Endodermal cell (in vitro differentiated cells): ENCODE data around the gene VPS13D. TPM values are rescaled to one million over a fixed set of nuclear protein-coding genes. Genes with fewer than 3 reads are reported as not detected.

Experiments
- DNase-seq: peaks from one replicate; pipeline ENCODE4 v3.0.0-alpha.2; 2017
- H3K27ac ChIP-seq: 2 replicates; pipeline ENCODE4 v1.5.1; 2013; ENCODE audit warnings: mild to moderate bottlenecking, low read depth, low read length, moderate library complexity
- H3K27me3 ChIP-seq: 2 replicates; pipeline ENCODE4 v1.6.1; 2013; ENCODE audit warnings: mild to moderate bottlenecking, low read length, moderate library complexity; ENCODE audit not compliant: insufficient read depth, control insufficient read depth, poor library complexity, severe bottlenecking
- H3K36me3 ChIP-seq: 2 replicates; pipeline ENCODE4 v1.7.0; 2013; ENCODE audit warnings: mild to moderate bottlenecking, low read length, moderate library complexity; ENCODE audit not compliant: control insufficient read depth, insufficient read depth
- H3K4me1 ChIP-seq: one replicate; pipeline ENCODE4 v1.7.0; 2013; ENCODE audit warnings: low read length; ENCODE audit not compliant: control insufficient read depth, insufficient read depth
- H3K4me3 ChIP-seq: 2 replicates; pipeline ENCODE4 v1.5.1; 2013; ENCODE audit warnings: mild to moderate bottlenecking, low read length, moderate library complexity
- H3K9ac ChIP-seq: 2 replicates; pipeline ENCODE4 v1.6.1; 2013; ENCODE audit warnings: mild to moderate bottlenecking, low read length, moderate library complexity; ENCODE audit not compliant: poor library complexity, severe bottlenecking; ENCODE audit errors: extremely low read depth
- H3K9me3 ChIP-seq: 2 replicates; pipeline ENCODE4 v1.6.1; 2013; ENCODE audit warnings: mild to moderate bottlenecking, low read length, moderate library complexity; ENCODE audit not compliant: control insufficient read depth
- H3K27ac Mint-ChIP-seq: 2 replicates; pipeline ENCODE4 v1.8.0; 2020; ENCODE audit warnings: mixed read lengths
- H3K27me3 Mint-ChIP-seq: 2 replicates; pipeline ENCODE4 v1.8.0; 2021; ENCODE audit warnings: mild to moderate bottlenecking, mixed read lengths; ENCODE audit not compliant: insufficient read depth
- H3K36me3 Mint-ChIP-seq: 2 replicates; pipeline ENCODE4 v1.8.0; 2020; ENCODE audit warnings: low read depth, mixed read lengths
- H3K4me1 Mint-ChIP-seq: 2 replicates; pipeline ENCODE4 v1.8.0; 2020; ENCODE audit warnings: mixed read lengths
- H3K4me3 Mint-ChIP-seq: 2 replicates; pipeline ENCODE4 v1.8.0; 2020; ENCODE audit warnings: mild to moderate bottlenecking, moderate library complexity, mixed read lengths
- H3K9me3 Mint-ChIP-seq: 2 replicates; pipeline ENCODE4 v1.8.0; 2020; ENCODE audit warnings: mild to moderate bottlenecking, mixed read lengths
- CTCF ChIP-seq: fragments of 200-600 bp; sonication (generic); conservative IDR thresholded peaks from 2 replicates; pipeline ENCODE4 v1.5.0; 2021; ENCODE audit warnings: antibody characterized with exemption, mild to moderate bottlenecking
- WGBS, 2 experiments: methylation state at CpG; one replicate each; pipeline versions ENCODE4 v1.1.5 to v1.1.7; 2013; ENCODE audit warnings: missing lambda C conversion rate in 2 of 2, mixed read lengths in 1 of 2; ENCODE audit not compliant: insufficient coverage in 1 of 2, insufficient read length in 1 of 2; 5-methylcytosine and 5-hydroxymethylcytosine counted together
- total RNA-seq, 2 donors: library from RNA; stranded (reverse); fragmentation: NEBNext Ultra II Directional in 1 of 2; extraction: Animal tissue kit (Norgen Biotek cat#: 25700) in 1 of 2; gene quantifications; 2 replicates in 1 of 2; 3 replicates in 1 of 2; pipeline ENCODE4 v1.2.1, GENCODE V29; 2021

The VPS13D gene
- total RNA-seq, 2 donors from 2014 or later, result 32.5 to 36.7 TPM

GRCh38 chr1:12434174-12434573 is 204.3 kb downstream of the VPS13D start:
- TF ChIP-seq CTCF, result no peak
- peaks cover 49% of the 10 kb centered on the region for H3K27me3 Mint-ChIP-seq
- no peaks in the 10 kb centered on the region for H3K4me1 ChIP-seq
- H3K4me1 Mint-ChIP-seq, result peaks cover 18% of the 10 kb centered on the region
- H3K27me3 ChIP-seq, result peaks cover 33% of the 10 kb centered on the region
- no peak for DNase-seq
- peaks cover 8% of the 10 kb centered on the region for H3K9me3 ChIP-seq
- H3K27ac ChIP-seq, result no peak overlapping the region
- no peak overlapping the region for H3K9ac ChIP-seq
- H3K36me3 Mint-ChIP-seq, result peaks cover 30% of the 10 kb centered on the region
- no peak overlapping the region for H3K4me3 ChIP-seq
- H3K4me3 Mint-ChIP-seq, result no peak overlapping the region
- 75 to 100% methylated on average over 1 to 4 of the region's 5 CpGs for WGBS, 2 experiments
- H3K36me3 ChIP-seq, result no peaks in the 10 kb centered on the region
- peak overlapping the region; percentile 16 for H3K27ac Mint-ChIP-seq
- H3K9me3 Mint-ChIP-seq, result peaks cover 6% of the 10 kb centered on the region

GRCh38 chr1:12434686-12435085 is 204.9 kb downstream of the VPS13D start:
- Mint-ChIP-seq H3K4me1 (peaks cover 18% of the 10 kb centered on the region), H3K27ac (no peak overlapping the region), H3K9me3 (peaks cover 6% of the 10 kb centered on the region), H3K4me3 (no peak overlapping the region), H3K27me3 (peaks cover 49% of the 10 kb centered on the region), H3K36me3 (peaks cover 30% of the 10 kb centered on the region)
- H3K36me3 ChIP-seq, result no peaks in the 10 kb centered on the region
- DNase-seq, result no peak
- H3K9me3 ChIP-seq, result peaks cover 8% of the 10 kb centered on the region
- H3K27me3 ChIP-seq, result peaks cover 30% of the 10 kb centered on the region
- H3K9ac ChIP-seq, result no peak overlapping the region
- H3K27ac ChIP-seq, result no peak overlapping the region
- no peaks in the 10 kb centered on the region for H3K4me1 ChIP-seq
- WGBS, 2 experiments, result 100% methylated on average over 1 of the region's 2 CpGs; no CpG with 5 or more reads in 1 of the 2 experiments
- no peak overlapping the region for H3K4me3 ChIP-seq
- no peak for TF ChIP-seq CTCF

GRCh38 chr1:12435639-12436344 is 206.0 kb downstream of the VPS13D start:
- Mint-ChIP-seq H3K4me1 (peaks cover 18% of the 10 kb centered on the region), H3K9me3 (peaks cover 6% of the 10 kb centered on the region), H3K27ac (no peak overlapping the region), H3K27me3 (peaks cover 40% of the 10 kb centered on the region), H3K36me3 (peaks cover 33% of the 10 kb centered on the region), H3K4me3 (no peak overlapping the region)
- no peak for DNase-seq
- Histone ChIP-seq H3K4me1 (no peaks in the 10 kb centered on the region), H3K27ac (no peak overlapping the region), H3K36me3 (no peaks in the 10 kb centered on the region), H3K9ac (no peak overlapping the region), H3K4me3 (no peak overlapping the region), H3K9me3 (peaks cover 8% of the 10 kb centered on the region), H3K27me3 (peaks cover 20% of the 10 kb centered on the region)
- WGBS, 2 experiments, result 96 to 97% methylated on average over 5 to 8 of the region's 8 CpGs
- TF ChIP-seq CTCF, result no peak
